HAP-1 (cell line): ENCODE data around the gene FGF12.
A peak's percentile ranks its signal among the peaks of the same experiment; 100 is the strongest.

Experiments used
- DNase-seq, 2 experiments: peaks; one replicate each; pipeline ENCODE4 v3.0.0-alpha.2; 2016 to 2020; ENCODE audit warnings: low spot score in 2 of 2
- H3K27me3 ChIP-seq: fragments of 250-450 bp; sonication (Bioruptor Pico); 2 replicates; pipeline ENCODE4 v1.5.1; 2020; ENCODE audit warnings: low read depth, mild to moderate bottlenecking, moderate library complexity
- H3K36me3 ChIP-seq: fragments of 250-450 bp; sonication (Bioruptor Pico); replicated peaks from 2 replicates; pipeline ENCODE4 v1.5.1; 2020; ENCODE audit warnings: mild to moderate bottlenecking
- H3K4me1 ChIP-seq: fragments of 250-450 bp; sonication (Bioruptor Pico); 2 replicates; pipeline ENCODE4 v1.5.1; 2020; ENCODE audit warnings: mild to moderate bottlenecking
- H3K4me3 ChIP-seq: fragments of 250-450 bp; sonication (Bioruptor Pico); 2 replicates; pipeline ENCODE4 v1.5.1; 2020; ENCODE audit warnings: mild to moderate bottlenecking, moderate library complexity
- H3K9me3 ChIP-seq: fragments of 250-450 bp; sonication (Bioruptor Pico); 2 replicates; pipeline ENCODE4 v1.5.1; 2020; ENCODE audit warnings: mild to moderate bottlenecking, moderate library complexity
- in situ Hi-C: fragments of 300-500 bp; cut with MboI; formaldehyde crosslinking; loops from 3 replicates; pipeline ENCODE4 v1.14.3; 2020; ENCODE audit warnings: low sequenced_read_pairs, inconsistent platforms, mixed read lengths

FGF12 gene

DNA sequence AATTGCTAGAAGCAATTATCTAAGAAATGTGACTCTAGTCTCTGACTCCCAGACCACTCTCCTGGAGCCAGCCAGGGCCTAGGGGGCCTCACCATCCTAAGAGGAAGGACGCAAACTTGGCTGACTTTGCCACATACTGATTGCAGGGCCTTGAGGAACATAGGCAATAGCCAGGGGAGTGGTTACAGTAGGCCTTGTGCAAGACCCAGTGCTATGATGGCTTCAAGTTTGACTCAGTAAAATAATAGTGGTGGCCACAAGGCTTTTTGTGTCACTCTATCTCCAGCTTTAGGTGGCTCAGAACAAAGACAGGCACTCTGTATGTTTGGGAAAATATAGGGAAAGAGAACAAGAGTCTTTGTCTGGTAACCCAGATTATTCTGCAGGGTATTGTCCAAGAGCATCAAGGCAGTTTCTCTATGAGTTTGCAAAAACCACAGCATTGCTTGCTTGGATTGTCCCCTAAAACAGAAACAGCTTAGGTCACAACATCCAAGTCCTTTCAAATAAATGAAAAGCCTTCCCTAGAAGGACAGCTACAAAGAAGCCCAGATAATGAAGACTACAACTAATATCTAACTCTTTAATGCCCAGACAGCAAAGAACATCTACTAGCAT, 634.8 kb downstream of the FGF12 start:
- in situ Hi-C loops = no loop called here
- no peaks in the 10 kb centered on the region for H3K9me3 ChIP-seq
- H3K4me1 ChIP-seq = no peaks in the 10 kb centered on the region
- no peaks in the 10 kb centered on the region for H3K36me3 ChIP-seq
- no peak for DNase-seq
- H3K27me3 ChIP-seq = no peaks in the 10 kb centered on the region
- H3K4me3 ChIP-seq = no peak overlapping the region

DNA sequence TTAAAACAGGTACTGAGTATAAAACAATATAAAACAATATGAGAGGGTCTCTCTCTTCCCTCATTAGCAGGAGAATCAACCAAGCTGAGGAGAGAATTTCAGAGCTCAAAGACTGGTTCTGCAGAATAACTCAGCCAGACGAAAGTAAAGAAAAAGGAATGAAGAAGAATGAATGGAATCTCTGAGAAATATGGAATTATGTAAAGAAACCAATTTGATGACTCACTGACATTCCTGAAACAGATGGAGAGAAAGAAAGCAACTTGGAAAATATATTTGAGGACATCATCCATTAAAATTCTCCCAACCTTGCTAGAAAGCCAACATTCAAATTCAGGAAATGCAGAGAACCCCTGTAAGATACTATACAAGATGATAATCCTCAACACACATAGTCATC, 635.5 kb downstream of the FGF12 start:
- Histone ChIP-seq H3K9me3 (no peaks in the 10 kb centered on the region), H3K36me3 (no peaks in the 10 kb centered on the region), H3K27me3 (no peaks in the 10 kb centered on the region), H3K4me3 (no peak overlapping the region), H3K4me1 (no peaks in the 10 kb centered on the region)
- in situ Hi-C loops = no loop called here
- no peak for DNase-seq

DNA sequence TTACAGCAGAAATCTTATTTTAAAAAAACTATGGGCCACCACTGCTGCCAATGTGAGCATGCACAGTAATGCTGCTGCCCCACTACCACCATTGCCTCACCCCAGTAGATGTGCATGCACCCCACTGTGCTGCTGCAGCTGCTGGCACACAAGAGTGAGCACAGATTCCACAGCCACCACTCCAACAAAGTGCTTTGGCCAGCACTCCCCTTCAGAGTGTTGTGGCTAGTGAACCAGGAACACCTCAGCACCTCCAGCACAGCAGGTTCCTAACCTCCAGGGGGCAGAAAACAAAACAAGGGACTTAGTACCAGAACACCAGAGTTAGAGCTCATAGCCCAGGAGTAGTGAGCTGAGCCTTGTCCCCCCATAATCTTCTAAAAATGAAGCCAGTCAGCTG, 636.8 kb downstream of the FGF12 start:
- no peaks in the 10 kb centered on the region for H3K9me3 ChIP-seq
- H3K4me1 ChIP-seq = no peaks in the 10 kb centered on the region
- H3K36me3 ChIP-seq = no peaks in the 10 kb centered on the region
- H3K4me3 ChIP-seq = no peak overlapping the region
- peak in 1 of 2 experiments; percentile 23 for DNase-seq
- no peaks in the 10 kb centered on the region for H3K27me3 ChIP-seq
- in situ Hi-C loops = no loop called here
